Measurements from ENCODE around the gene AUTS2.

Gene AUTS2

DNA sequence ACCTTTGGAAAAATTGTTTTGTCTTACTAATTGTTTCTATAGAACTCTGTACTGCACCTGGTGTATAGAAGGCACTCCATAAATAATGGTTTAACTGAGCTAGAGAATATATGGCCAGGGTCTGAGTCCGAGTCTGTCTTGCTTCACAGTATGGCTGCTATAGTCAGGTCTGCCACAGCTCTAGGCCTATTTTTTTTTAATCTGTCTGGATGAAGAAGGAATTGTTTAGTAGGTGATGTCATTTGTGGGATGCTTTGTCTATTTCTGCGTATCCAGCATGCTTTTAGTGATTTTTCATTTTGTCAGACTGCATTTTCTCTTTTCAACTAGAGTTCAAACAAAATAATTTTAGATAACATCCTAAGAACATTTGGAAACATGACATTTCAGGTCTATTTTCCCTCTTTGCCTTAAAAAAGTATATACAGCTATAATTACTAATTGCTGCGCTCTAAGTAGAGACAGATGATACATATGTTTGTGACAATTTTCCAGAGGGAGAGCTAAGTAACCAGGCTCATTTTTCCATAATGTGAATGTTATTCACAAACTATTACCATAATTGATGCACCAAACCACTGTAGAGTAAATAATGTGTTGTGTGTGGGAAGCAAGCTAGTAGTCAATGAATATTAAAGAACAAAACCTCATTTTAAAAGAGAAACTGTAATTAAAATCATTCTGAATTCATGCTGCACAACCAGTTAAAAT lies 361.7 kb downstream of the AUTS2 start:
- Histone ChIP-seq H3K4me1 (ENCODE audit: control insufficient read depth, insufficient read depth, low read length) (peaks cover 19% of the 10 kb centered on the region), H3K27ac (ENCODE audit: low read length) (no peak overlapping the region), H3K9ac (ENCODE audit: low read length in 2 of 2) (no peak overlapping the region)

GRCh38 chr7:69961436-69961835 lies 363.2 kb downstream of the AUTS2 start:
- Histone ChIP-seq H3K36me3 (ENCODE audit: control insufficient read depth in 2 of 2, insufficient read depth in 2 of 2, low read length in 2 of 2) (no peaks in the 10 kb centered on the region), H3K9ac (ENCODE audit: low read length in 2 of 2) (no peak overlapping the region), H3K9me3 (ENCODE audit: control insufficient read depth in 2 of 2, low read length in 2 of 2) (no peaks in the 10 kb centered on the region), H3K27ac (ENCODE audit: low read length) (no peak overlapping the region), H3K4me3 (ENCODE audit: low read length in 2 of 2) (no peak overlapping the region), H3K4me1 (ENCODE audit: control insufficient read depth, insufficient read depth, low read length) (peaks cover 19% of the 10 kb centered on the region), H3K27me3 (ENCODE audit: control insufficient read depth in 1 of 2, insufficient read depth in 2 of 2, low read length in 2 of 2) (no peaks in the 10 kb centered on the region)

More for the DNA sequence above, 361.7 kb downstream of the AUTS2 start:
- no peaks in the 10 kb centered on the region for H3K9me3 ChIP-seq (ENCODE audit: control insufficient read depth in 2 of 2, low read length in 2 of 2)
- no peaks in the 10 kb centered on the region for H3K27me3 ChIP-seq (ENCODE audit: control insufficient read depth in 1 of 2, insufficient read depth in 2 of 2, low read length in 2 of 2)
- H3K4me3 ChIP-seq (ENCODE audit: low read length in 2 of 2) = no peak overlapping the region
- no peaks in the 10 kb centered on the region for H3K36me3 ChIP-seq (ENCODE audit: control insufficient read depth in 2 of 2, insufficient read depth in 2 of 2, low read length in 2 of 2)

DNA sequence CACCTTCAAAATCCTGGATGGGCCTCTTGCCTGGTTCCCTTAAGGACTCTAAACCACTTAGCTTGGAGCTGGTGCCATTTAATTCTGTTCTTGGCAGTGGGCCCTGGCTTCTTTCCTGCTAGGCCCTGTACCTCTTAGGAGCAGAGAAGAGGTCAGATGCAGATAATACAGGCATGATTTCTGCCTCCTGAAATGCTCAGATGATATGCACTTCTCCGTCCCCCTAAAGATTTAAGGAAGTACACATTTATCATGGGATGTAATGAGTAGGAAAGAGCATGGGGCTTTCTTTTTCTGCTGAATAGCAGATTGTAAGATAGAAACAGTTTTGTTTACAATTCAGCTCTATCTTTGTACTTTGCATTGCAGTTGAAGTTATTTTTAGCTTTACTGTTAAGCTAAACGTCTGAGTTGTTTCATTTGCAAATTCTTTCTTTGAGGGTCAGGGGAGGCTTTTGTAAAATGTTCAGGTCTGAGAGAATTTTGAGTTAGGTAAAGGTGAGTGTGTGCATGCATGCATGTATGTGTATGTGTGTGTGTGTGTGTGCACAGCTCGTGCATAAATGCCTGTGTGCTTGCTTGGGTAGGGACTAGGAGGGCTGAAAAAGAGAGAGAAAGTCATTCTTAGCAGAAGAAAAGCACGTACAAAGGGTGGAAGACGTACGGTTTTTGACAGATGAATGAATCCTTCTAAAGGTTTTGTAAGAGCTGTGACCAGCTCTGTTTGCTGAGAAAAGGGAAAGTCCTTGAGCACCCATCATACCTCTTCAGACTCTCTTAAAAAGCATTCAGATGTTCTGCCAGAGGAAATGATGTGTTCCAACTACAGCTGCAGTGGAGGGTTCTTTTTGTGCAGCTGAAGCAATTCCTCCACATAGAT lies 364.2 kb downstream of the AUTS2 start:
- Histone ChIP-seq H3K9me3 (ENCODE audit: control insufficient read depth in 2 of 2, low read length in 2 of 2) (no peaks in the 10 kb centered on the region), H3K27me3 (ENCODE audit: control insufficient read depth in 1 of 2, insufficient read depth in 2 of 2, low read length in 2 of 2) (no peaks in the 10 kb centered on the region), H3K4me1 (ENCODE audit: control insufficient read depth, insufficient read depth, low read length) (peaks cover 27% of the 10 kb centered on the region), H3K36me3 (ENCODE audit: control insufficient read depth in 2 of 2, insufficient read depth in 2 of 2, low read length in 2 of 2) (no peaks in the 10 kb centered on the region), H3K27ac (ENCODE audit: low read length) (peak overlapping the region; percentile 50), H3K9ac (ENCODE audit: low read length in 2 of 2) (no peak overlapping the region), H3K4me3 (ENCODE audit: low read length in 2 of 2) (peak overlapping the region; percentile 1 to 57)

- peaks cover 28% of the 10 kb centered on the region for H3K4me1 ChIP-seq (ENCODE audit: control insufficient read depth, insufficient read depth, low read length)
- no peaks in the 10 kb centered on the region for H3K36me3 ChIP-seq (ENCODE audit: control insufficient read depth in 2 of 2, insufficient read depth in 2 of 2, low read length in 2 of 2)
- no peak overlapping the region for H3K27ac ChIP-seq (ENCODE audit: low read length)
- no peaks in the 10 kb centered on the region for H3K9me3 ChIP-seq (ENCODE audit: control insufficient read depth in 2 of 2, low read length in 2 of 2)
- no peaks in the 10 kb centered on the region for H3K27me3 ChIP-seq (ENCODE audit: control insufficient read depth in 1 of 2, insufficient read depth in 2 of 2, low read length in 2 of 2)
- H3K4me3 ChIP-seq (ENCODE audit: low read length in 2 of 2) = no peak overlapping the region
- no peak overlapping the region for H3K9ac ChIP-seq (ENCODE audit: low read length in 2 of 2)
Observed at GRCh38 chr7:69963393-69963792, 365.1 kb downstream of the AUTS2 start.

DNA sequence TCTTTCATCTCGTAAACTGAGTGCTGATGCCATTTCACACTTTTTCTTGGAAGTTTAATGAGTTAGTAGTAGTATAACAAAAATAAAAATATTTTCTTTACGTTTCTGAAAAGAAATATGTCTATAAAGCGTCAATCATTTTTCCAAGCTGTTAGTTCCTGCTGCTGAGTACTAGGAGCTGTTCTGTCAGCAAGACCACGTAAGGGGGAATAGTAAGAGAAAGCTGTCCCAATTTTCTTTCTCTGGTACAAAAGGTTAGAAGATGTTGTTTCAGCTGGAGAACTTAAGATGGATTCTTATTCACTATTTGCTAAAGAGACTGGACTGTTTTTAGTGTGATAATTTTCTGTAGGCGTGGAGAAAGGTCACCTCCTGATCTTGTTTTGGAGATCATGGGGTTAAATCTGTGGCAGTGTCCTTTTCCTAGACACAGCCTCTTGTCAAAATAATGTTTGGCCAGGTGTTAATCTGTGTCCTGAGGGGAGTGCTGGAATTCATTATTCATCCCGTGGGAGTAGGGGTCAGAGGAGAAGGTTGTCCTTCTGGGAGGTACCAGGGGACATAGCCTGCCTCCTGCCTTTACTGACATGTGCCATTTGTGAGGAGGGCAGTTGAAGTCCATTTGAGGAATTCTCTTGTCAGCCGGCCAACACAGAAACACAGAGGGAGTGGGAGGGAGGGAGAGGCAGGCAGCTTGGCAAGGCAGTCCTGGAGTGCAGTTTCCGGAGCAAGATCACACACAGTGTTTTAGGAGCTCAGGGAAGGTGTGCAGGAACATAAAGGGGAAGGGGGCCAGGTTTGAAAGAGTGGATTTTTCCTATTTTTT lies 368.7 kb downstream of the AUTS2 start:
- H3K9ac ChIP-seq (ENCODE audit: low read length in 2 of 2) = no peak overlapping the region
- H3K27me3 ChIP-seq (ENCODE audit: control insufficient read depth in 1 of 2, insufficient read depth in 2 of 2, low read length in 2 of 2) = no peaks in the 10 kb centered on the region
- H3K4me1 ChIP-seq (ENCODE audit: control insufficient read depth, insufficient read depth, low read length) = peaks cover 16% of the 10 kb centered on the region
- no peak overlapping the region for H3K27ac ChIP-seq (ENCODE audit: low read length)
- no peaks in the 10 kb centered on the region for H3K9me3 ChIP-seq (ENCODE audit: control insufficient read depth in 2 of 2, low read length in 2 of 2)
- no peaks in the 10 kb centered on the region for H3K36me3 ChIP-seq (ENCODE audit: control insufficient read depth in 2 of 2, insufficient read depth in 2 of 2, low read length in 2 of 2)
- no peak overlapping the region for H3K4me3 ChIP-seq (ENCODE audit: low read length in 2 of 2)

DNA sequence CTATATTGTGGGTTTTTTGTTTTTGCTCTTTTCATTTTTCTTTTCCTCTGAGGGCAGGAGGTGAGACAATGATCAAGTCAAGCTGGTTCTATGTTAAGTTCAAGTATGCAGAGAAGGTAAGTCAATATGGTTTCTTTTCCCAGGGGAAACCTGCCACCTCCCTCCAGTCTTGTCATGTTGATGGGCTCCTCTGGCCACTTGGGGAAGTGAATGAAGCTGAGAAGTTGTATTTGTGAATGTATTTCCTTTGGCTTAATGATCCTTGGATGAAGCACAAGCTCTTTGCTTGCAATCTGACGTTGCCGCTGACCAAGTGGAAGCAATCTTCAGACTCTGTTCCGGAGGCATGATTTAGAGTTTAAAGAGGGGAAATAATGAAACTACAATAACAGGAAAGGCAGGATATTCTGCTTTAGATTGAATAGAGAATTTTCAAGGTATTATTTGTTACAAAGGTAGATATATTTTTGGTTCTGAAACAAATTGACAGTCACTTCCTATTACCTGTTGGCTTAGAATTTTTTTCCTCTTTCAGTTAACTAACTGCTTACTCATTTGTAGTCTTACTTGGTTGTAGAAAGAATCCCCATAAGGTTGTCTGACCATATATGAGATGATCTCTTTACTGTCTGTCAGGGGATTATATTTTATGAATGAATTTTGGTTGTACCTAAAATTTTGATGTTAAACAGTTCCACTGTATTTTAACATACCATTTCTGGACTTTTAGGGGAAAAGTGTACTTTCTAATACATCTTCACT lies 369.6 kb downstream of the AUTS2 start:
- H3K27me3 ChIP-seq (ENCODE audit: control insufficient read depth in 1 of 2, insufficient read depth in 2 of 2, low read length in 2 of 2) = no peaks in the 10 kb centered on the region
- no peak overlapping the region for H3K27ac ChIP-seq (ENCODE audit: low read length)
- peak overlapping the region in 1 of 2 donors; percentile 35 for H3K4me3 ChIP-seq (ENCODE audit: low read length in 2 of 2)
- no peaks in the 10 kb centered on the region for H3K36me3 ChIP-seq (ENCODE audit: control insufficient read depth in 2 of 2, insufficient read depth in 2 of 2, low read length in 2 of 2)
- no peaks in the 10 kb centered on the region for H3K9me3 ChIP-seq (ENCODE audit: control insufficient read depth in 2 of 2, low read length in 2 of 2)
- peak overlapping the region in 1 of 2 donors; percentile 7 for H3K9ac ChIP-seq (ENCODE audit: low read length in 2 of 2)
- H3K4me1 ChIP-seq (ENCODE audit: control insufficient read depth, insufficient read depth, low read length) = peaks cover 10% of the 10 kb centered on the region

GRCh38 chr7:69968969-69969556 lies 370.8 kb downstream of the AUTS2 start:
- Histone ChIP-seq H3K36me3 (ENCODE audit: control insufficient read depth in 2 of 2, insufficient read depth in 2 of 2, low read length in 2 of 2) (no peaks in the 10 kb centered on the region), H3K27ac (ENCODE audit: low read length) (no peak overlapping the region), H3K27me3 (ENCODE audit: control insufficient read depth in 1 of 2, insufficient read depth in 2 of 2, low read length in 2 of 2) (no peaks in the 10 kb centered on the region), H3K9ac (ENCODE audit: low read length in 2 of 2) (no peak overlapping the region), H3K9me3 (ENCODE audit: control insufficient read depth in 2 of 2, low read length in 2 of 2) (no peaks in the 10 kb centered on the region), H3K4me3 (ENCODE audit: low read length in 2 of 2) (no peak overlapping the region), H3K4me1 (ENCODE audit: control insufficient read depth, insufficient read depth, low read length) (peaks cover 10% of the 10 kb centered on the region)

DNA sequence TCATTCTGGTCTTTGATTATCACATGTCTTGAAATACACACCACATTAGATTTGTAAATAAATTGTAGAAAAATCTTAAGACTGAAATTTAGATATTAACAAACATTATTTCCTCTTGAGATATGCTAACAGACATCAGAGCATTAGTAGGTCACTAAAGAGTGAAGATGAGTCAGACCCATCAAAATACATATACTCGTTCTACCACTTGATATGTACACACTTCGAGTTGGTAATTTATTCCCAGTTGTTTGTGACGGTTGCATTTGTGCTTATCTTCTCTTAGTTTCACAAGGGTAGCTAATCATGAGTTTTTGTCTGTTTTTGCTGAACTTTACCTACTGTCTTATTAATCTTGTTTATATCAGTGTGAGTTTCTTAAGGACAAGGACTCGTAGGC lies 383.4 kb downstream of the AUTS2 start:
- Histone ChIP-seq H3K4me1 (ENCODE audit: control insufficient read depth, insufficient read depth, low read length) (no peaks in the 10 kb centered on the region), H3K27ac (ENCODE audit: low read length) (no peak overlapping the region), H3K4me3 (ENCODE audit: low read length in 2 of 2) (no peak overlapping the region), H3K9ac (ENCODE audit: low read length in 2 of 2) (no peak overlapping the region), H3K36me3 (ENCODE audit: control insufficient read depth in 2 of 2, insufficient read depth in 2 of 2, low read length in 2 of 2) (no peaks in the 10 kb centered on the region), H3K9me3 (ENCODE audit: control insufficient read depth in 2 of 2, low read length in 2 of 2) (no peaks in the 10 kb centered on the region), H3K27me3 (ENCODE audit: control insufficient read depth in 1 of 2, insufficient read depth in 2 of 2, low read length in 2 of 2) (no peaks in the 10 kb centered on the region)

GRCh38 chr7:69982197-69982596 lies 383.9 kb downstream of the AUTS2 start:
- Histone ChIP-seq H3K4me1 (ENCODE audit: control insufficient read depth, insufficient read depth, low read length) (no peaks in the 10 kb centered on the region), H3K9ac (ENCODE audit: low read length in 2 of 2) (no peak overlapping the region), H3K36me3 (ENCODE audit: control insufficient read depth in 2 of 2, insufficient read depth in 2 of 2, low read length in 2 of 2) (no peaks in the 10 kb centered on the region), H3K27me3 (ENCODE audit: control insufficient read depth in 1 of 2, insufficient read depth in 2 of 2, low read length in 2 of 2) (no peaks in the 10 kb centered on the region), H3K9me3 (ENCODE audit: control insufficient read depth in 2 of 2, low read length in 2 of 2) (no peaks in the 10 kb centered on the region), H3K27ac (ENCODE audit: low read length) (no peak overlapping the region), H3K4me3 (ENCODE audit: low read length in 2 of 2) (no peak overlapping the region)

- Histone ChIP-seq H3K4me1 (ENCODE audit: control insufficient read depth, insufficient read depth, low read length) (no peaks in the 10 kb centered on the region), H3K9ac (ENCODE audit: low read length in 2 of 2) (no peak overlapping the region), H3K9me3 (ENCODE audit: control insufficient read depth in 2 of 2, low read length in 2 of 2) (no peaks in the 10 kb centered on the region), H3K4me3 (ENCODE audit: low read length in 2 of 2) (no peak overlapping the region), H3K27me3 (ENCODE audit: control insufficient read depth in 1 of 2, insufficient read depth in 2 of 2, low read length in 2 of 2) (no peaks in the 10 kb centered on the region), H3K27ac (ENCODE audit: low read length) (no peak overlapping the region), H3K36me3 (ENCODE audit: control insufficient read depth in 2 of 2, insufficient read depth in 2 of 2, low read length in 2 of 2) (no peaks in the 10 kb centered on the region)
Observed at GRCh38 chr7:69989551-69989950, 391.3 kb downstream of the AUTS2 start.
